Activated CD4-positive, alpha-beta T cell treated with anti-CD3 and anti-CD28 coated beads, Interleukin-10, Interleukin-2, amounts not matched to agents 100 ng/mL and 50 ng/mL, durations not matched to agents 16 hours and 8 hours (primary cell): ENCODE results near the gene RAB30.
A peak's percentile ranks its signal among the peaks of the same experiment; 100 is the strongest.
"Not testable (repeated sequence)": the region's sequence is repeated elsewhere in the genome, so short reads cannot be mapped to it uniquely, and the experiment has no call there.

Experiments used
- DNase-seq: peaks from one replicate; pipeline ENCODE4 v3.0.0-alpha.2; 2020

The RAB30 gene

GRCh38 chr11:82979824-82980223 lies 91.9 kb downstream of the RAB30 start:
- DNase-seq: no peak

GRCh38 chr11:82978422-82979099 lies 93.1 kb downstream of the RAB30 start:
- peak; percentile 80 for DNase-seq

GRCh38 chr11:82976786-82977185 lies 94.9 kb downstream of the RAB30 start:
- no peak for DNase-seq

GRCh38 chr11:82975882-82976281 lies 95.8 kb downstream of the RAB30 start:
- DNase-seq: no peak

- no peak for DNase-seq
Measured at GRCh38 chr11:82974851-82975250, 96.8 kb downstream of the RAB30 start.

- DNase-seq: no peak
Measured at GRCh38 chr11:82974135-82974534, 97.6 kb downstream of the RAB30 start.

- DNase-seq: no peak
Measured at GRCh38 chr11:82972103-82972502, 99.6 kb downstream of the RAB30 start.

- peak; percentile 74 for DNase-seq
Measured at GRCh38 chr11:82971519-82971946, 100.2 kb downstream of the RAB30 start.

GRCh38 chr11:82970507-82971083 lies 101.1 kb downstream of the RAB30 start:
- not testable (repeated sequence) for DNase-seq

GRCh38 chr11:82969811-82970210 lies 101.9 kb downstream of the RAB30 start:
- no peak for DNase-seq

GRCh38 chr11:82967381-82967780 lies 104.3 kb downstream of the RAB30 start:
- no peak for DNase-seq

- DNase-seq: not testable (repeated sequence)
Measured at GRCh38 chr11:82962021-82962420, 109.7 kb downstream of the RAB30 start.

- no peak for DNase-seq
Measured at GRCh38 chr11:82960779-82961143, 110.9 kb downstream of the RAB30 start.

GRCh38 chr11:82959987-82960778 lies 111.5 kb downstream of the RAB30 start:
- peak; percentile 78 for DNase-seq

GRCh38 chr11:82955736-82956453 lies 115.8 kb downstream of the RAB30 start:
- peak; percentile 46 for DNase-seq

GRCh38 chr11:82950502-82950901 lies 121.2 kb downstream of the RAB30 start:
- DNase-seq: not testable (repeated sequence)

- no peak for DNase-seq
Measured at GRCh38 chr11:82949352-82949751, 122.3 kb downstream of the RAB30 start.

GRCh38 chr11:82945682-82946081 lies 126.0 kb downstream of the RAB30 start:
- DNase-seq: no peak

- not testable (repeated sequence) for DNase-seq
Measured at GRCh38 chr11:82945041-82945440, 126.7 kb downstream of the RAB30 start.

GRCh38 chr11:82944198-82944597 lies 127.5 kb downstream of the RAB30 start:
- DNase-seq: no peak

GRCh38 chr11:82943430-82943829 lies 128.3 kb downstream of the RAB30 start:
- DNase-seq: not testable (repeated sequence)

GRCh38 chr11:82942376-82942775 lies 129.3 kb downstream of the RAB30 start:
- DNase-seq: no peak

GRCh38 chr11:82939456-82939855 lies 132.2 kb downstream of the RAB30 start:
- DNase-seq: no peak
